ENCODE data around the gene UBXN7. TPM values are rescaled to one million over a fixed set of nuclear protein-coding genes. Genes with fewer than 3 reads are reported as not detected.

The UBXN7 gene
- total RNA-seq, 4 donors from 2014 or later = 22.5 to 36.9 (median 28.8) TPM

GRCh38 chr3:196377321-196377720, 54.9 kb downstream of the UBXN7 start:
- TF ChIP-seq, protein P1, sequence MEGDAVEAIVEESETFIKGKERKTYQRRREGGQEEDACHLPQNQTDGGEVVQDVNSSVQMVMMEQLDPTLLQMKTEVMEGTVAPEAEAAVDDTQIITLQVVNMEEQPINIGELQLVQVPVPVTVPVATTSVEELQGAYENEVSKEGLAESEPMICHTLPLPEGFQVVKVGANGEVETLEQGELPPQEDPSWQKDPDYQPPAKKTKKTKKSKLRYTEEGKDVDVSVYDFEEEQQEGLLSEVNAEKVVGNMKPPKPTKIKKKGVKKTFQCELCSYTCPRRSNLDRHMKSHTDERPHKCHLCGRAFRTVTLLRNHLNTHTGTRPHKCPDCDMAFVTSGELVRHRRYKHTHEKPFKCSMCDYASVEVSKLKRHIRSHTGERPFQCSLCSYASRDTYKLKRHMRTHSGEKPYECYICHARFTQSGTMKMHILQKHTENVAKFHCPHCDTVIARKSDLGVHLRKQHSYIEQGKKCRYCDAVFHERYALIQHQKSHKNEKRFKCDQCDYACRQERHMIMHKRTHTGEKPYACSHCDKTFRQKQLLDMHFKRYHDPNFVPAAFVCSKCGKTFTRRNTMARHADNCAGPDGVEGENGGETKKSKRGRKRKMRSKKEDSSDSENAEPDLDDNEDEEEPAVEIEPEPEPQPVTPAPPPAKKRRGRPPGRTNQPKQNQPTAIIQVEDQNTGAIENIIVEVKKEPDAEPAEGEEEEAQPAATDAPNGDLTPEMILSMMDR (IDR thresholded peaks at IDR 0.05; ENCODE audit: low read depth) = no peak

- TF ChIP-seq, protein P1 (IDR thresholded peaks at IDR 0.05; ENCODE audit: low read depth) = no peak
These were observed 66.5 kb downstream of the UBXN7 start for GRCh38 chr3:196365736-196366135.

DNA sequence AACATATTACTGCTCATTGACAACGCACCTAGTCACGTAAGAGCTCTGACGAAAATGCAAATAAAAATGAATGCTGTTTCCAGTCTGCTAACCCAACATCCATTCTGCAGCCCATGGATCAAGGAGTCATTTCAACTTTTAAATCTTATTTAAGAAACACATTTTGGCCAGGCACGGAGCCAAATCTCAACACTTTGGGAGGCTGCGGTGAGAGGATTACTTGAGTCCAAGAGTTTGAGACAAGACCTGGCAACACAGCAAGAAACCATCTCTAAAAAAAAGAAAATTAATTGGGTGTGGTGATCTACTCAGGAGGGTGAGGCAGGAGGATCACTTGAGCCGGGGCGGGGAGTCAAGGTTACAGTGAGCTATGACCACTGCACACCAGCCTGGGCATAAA, 71.6 kb downstream of the UBXN7 start:
- TF ChIP-seq, protein P1 (IDR thresholded peaks at IDR 0.05; ENCODE audit: low read depth) = no peak

DNA sequence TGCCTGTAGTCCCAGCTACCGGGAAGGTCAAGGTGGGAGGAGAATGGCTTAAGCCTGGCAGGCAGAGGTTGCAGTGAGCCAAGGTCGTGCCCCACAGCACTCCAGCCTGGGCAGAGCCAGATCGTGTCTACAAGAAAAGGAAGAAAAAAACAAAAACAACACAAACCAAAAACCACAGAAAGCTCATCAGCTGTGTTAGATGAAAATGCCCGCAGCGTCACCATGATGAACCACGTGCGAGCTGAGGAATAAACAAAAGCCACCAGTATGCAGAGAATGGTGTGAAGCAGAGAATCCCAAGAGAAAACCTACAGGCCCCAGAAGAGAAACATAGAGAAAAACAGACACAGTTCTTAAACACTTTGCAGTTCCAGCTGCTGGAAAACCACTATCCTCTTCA, 74.3 kb downstream of the UBXN7 start:
- TF ChIP-seq, protein P1 (IDR thresholded peaks at IDR 0.05; ENCODE audit: low read depth) = no peak

- TF ChIP-seq, protein P1 (IDR thresholded peaks at IDR 0.05; ENCODE audit: low read depth) = no peak
These were observed 75.7 kb downstream of the UBXN7 start for GRCh38 chr3:196356556-196356955.

DNA sequence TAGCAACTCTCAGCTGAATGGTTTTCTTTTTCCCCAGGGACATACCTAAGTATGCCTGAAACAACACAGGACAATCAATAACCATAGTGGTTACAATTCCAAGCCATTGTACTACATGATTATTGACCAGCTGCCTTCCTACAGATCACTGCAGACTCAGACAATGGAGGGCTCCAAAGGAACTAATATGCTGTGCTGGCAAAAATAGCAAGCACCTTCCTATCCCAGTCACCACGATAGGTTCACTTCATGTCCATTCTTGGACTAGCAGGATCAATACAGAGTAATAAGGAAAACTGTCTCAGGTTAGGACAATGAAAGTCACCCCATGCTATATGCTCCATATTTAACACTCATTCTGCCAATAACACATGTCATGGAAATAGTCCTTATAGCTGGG, 76.6 kb downstream of the UBXN7 start:
- TF ChIP-seq, protein P1 (IDR thresholded peaks at IDR 0.05; ENCODE audit: low read depth) = no peak

DNA sequence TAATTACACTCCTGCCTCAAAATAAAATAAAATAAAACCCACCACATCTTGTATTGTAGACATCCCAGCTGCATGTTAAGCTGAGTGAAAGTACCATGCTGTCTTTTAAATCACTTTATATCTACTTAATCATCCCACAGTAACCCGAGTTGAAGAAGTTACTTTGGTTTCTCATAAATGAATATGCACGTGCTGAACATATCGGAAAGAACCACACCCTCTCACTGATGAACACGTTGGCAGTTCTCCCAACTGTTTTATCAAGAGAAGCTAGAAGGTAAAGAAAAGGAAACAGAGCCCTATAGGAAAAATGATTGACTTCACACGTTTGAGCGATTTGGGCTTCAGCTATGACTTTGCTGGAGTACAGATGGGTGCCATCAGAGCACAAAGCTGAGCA, 78.1 kb downstream of the UBXN7 start:
- TF ChIP-seq, protein P1 (IDR thresholded peaks at IDR 0.05; ENCODE audit: low read depth) = no peak
